ENCODE results near the gene SLC7A1. TPM values are rescaled to one million over a fixed set of nuclear protein-coding genes. Genes with fewer than 3 reads are reported as not detected.

The SLC7A1 gene
- total RNA-seq, 1 donor from 2014 or later: 20.0 TPM

GRCh38 chr13:29494520-29494919 lies 101.0 kb downstream of the SLC7A1 start:
- Mint-ChIP-seq H3K4me1 (peaks cover 14% of the 10 kb centered on the region), H3K36me3 (no peaks in the 10 kb centered on the region), H3K9me3 (no peaks in the 10 kb centered on the region), H3K4me3 (no peak overlapping the region), H3K27ac (no peak overlapping the region), H3K27me3 (ENCODE audit: low read depth) (peaks cover 16% of the 10 kb centered on the region)
- no peak for TF ChIP-seq CTCF (IDR thresholded peaks at IDR 0.05; ENCODE audit: unreplicated experiment)
- DNase-seq (ENCODE audit: low spot score in 2 of 2, unreplicated experiment in 2 of 2): no peak

DNA sequence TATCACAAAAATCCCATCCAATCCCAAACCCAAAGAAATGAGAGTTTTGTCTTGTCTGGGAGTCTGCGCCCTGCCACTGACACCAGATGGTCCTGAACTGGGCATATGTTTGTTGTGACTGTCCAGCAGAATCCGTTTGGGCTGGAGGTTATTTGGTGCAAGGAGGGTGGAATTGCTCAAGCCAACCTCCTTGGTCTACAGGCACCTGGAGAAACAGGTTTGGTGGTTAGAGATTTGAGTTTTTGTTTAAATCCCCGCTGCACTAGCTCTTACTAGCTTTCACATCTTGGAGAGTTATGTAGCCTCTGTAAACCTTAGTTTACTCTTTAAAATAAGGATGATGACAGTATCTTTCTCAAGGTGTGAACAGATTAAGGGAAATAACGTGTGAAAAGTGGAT lies 101.7 kb downstream of the SLC7A1 start:
- Mint-ChIP-seq H3K36me3 (no peaks in the 10 kb centered on the region), H3K4me3 (no peak overlapping the region), H3K27ac (no peak overlapping the region), H3K27me3 (ENCODE audit: low read depth) (peaks cover 16% of the 10 kb centered on the region), H3K4me1 (peaks cover 14% of the 10 kb centered on the region), H3K9me3 (no peaks in the 10 kb centered on the region)
- no peak for TF ChIP-seq CTCF (IDR thresholded peaks at IDR 0.05; ENCODE audit: unreplicated experiment)
- no peak for DNase-seq (ENCODE audit: low spot score in 2 of 2, unreplicated experiment in 2 of 2)

DNA sequence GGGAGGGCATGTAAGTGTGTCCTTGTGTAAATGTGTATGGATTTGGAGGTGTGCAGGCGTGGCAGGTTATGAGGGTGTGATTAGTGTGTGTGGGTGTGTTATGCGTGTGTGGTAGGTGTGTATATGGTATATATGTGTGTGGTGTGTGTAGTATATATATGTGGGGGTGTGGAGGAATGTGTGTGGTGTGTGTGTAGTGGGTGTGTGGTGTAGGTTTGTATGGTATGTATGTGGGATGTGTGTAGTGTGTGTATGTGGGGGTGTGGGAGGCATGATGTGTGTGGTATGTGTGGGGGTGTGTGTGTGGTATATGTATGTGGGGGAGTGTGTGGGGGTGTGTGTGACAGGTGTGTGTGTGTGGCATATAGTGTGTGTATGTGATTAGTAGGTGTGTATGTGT lies 104.2 kb downstream of the SLC7A1 start:
- Mint-ChIP-seq H3K4me1 (peaks cover 2% of the 10 kb centered on the region), H3K27ac (no peak overlapping the region), H3K27me3 (ENCODE audit: low read depth) (peaks cover 12% of the 10 kb centered on the region), H3K36me3 (no peaks in the 10 kb centered on the region), H3K4me3 (no peak overlapping the region), H3K9me3 (no peaks in the 10 kb centered on the region)
- no peak for DNase-seq (ENCODE audit: low spot score in 2 of 2, unreplicated experiment in 2 of 2)
- TF ChIP-seq CTCF (IDR thresholded peaks at IDR 0.05; ENCODE audit: unreplicated experiment): no peak

GRCh38 chr13:29490561-29490885 lies 105.0 kb downstream of the SLC7A1 start:
- H3K36me3 Mint-ChIP-seq: no peaks in the 10 kb centered on the region
- no peak for DNase-seq (ENCODE audit: low spot score in 2 of 2, unreplicated experiment in 2 of 2)
- H3K4me3 Mint-ChIP-seq: no peak overlapping the region
- H3K4me1 Mint-ChIP-seq: no peaks in the 10 kb centered on the region
- H3K9me3 Mint-ChIP-seq: no peaks in the 10 kb centered on the region
- TF ChIP-seq CTCF (IDR thresholded peaks at IDR 0.05; ENCODE audit: unreplicated experiment): no peak
- H3K27me3 Mint-ChIP-seq (ENCODE audit: low read depth): peaks cover 10% of the 10 kb centered on the region
- no peak overlapping the region for H3K27ac Mint-ChIP-seq

DNA sequence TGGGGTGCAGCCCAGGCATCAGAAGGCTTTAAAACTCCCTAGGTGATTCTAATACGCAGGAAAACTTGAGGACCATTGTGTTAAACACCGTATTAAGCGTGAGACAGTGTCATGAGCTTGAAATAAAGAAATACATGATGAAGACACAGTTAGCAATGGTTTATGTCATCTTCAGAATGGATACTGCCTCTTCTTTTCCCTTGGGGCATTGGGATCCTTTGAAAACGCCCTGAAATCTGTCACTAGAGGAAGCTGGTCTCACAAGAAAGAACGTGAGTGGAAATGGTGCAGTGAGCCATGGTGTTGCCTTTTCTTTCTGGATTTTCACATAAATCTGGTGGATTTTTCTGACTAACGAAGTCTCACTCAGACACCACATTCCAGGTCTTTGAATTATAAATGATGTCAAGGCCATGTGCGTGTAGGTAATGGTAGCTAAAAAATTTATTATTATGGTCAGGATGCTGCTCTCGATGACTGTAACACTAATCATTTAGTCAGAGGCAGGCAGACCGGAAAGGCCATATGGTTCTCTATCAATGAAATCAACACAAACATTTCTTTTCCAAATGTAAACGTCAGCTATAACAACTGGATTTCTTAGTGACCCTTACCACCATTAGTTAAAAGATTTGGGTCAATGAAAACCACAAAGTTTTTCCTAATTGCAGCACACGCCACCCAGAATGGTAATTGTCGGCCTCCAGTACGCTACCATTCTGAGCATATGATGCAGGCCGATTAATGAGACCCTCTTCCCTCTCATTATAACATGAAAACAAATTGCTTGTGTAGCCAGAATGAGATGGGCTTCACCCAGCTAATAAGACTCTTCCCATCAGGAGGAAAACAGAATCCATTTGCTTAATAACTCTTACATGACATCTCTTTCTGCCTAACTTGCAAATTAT lies 105.6 kb downstream of the SLC7A1 start:
- H3K4me1 Mint-ChIP-seq: no peaks in the 10 kb centered on the region
- H3K4me3 Mint-ChIP-seq: no peak overlapping the region
- H3K27ac Mint-ChIP-seq: no peak overlapping the region
- no peak for TF ChIP-seq CTCF (IDR thresholded peaks at IDR 0.05; ENCODE audit: unreplicated experiment)
- peaks cover 10% of the 10 kb centered on the region for H3K27me3 Mint-ChIP-seq (ENCODE audit: low read depth)
- DNase-seq (ENCODE audit: low spot score in 2 of 2, unreplicated experiment in 2 of 2): no peak
- no peaks in the 10 kb centered on the region for H3K9me3 Mint-ChIP-seq
- H3K36me3 Mint-ChIP-seq: no peaks in the 10 kb centered on the region
